GDM1 (cell line): Measurements from ENCODE around the gene PSMG3.

Experiments
- DNase-seq: peaks from one replicate; lab custom pipeline; 2025; lab: John Stamatoyannopoulos, UW

Gene PSMG3

GRCh38 chr7:1579481-1580421 is 9.9 kb upstream of the PSMG3 start:
- DNase-seq = peak; percentile 43

- no peak for DNase-seq
These were observed 8.7 kb upstream of the PSMG3 start for GRCh38 chr7:1578513-1578912.

GRCh38 chr7:1576521-1577253 is 6.9 kb upstream of the PSMG3 start:
- no peak for DNase-seq

DNA sequence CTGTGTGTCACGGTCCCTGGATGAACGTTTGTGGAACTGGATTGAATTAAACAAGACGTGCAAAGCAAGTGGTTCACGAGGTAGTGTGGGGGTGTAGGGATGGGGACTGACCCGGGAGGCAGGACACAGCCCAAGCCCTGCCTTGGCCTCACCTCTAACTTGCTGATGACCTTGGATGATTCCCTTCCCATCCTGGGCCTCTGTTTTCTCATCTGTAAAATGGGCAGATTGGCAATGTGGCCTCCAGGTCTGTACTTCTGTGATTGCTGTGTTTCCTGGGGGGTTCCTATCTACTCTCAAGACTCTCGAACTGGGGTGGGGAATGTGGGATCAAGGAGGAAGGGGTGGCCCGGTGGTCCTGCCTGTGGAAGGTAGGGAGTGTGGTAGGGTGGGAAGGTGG is 6.0 kb upstream of the PSMG3 start:
- DNase-seq = no peak

- DNase-seq = no peak
These were observed 2.4 kb upstream of the PSMG3 start for GRCh38 chr7:1572111-1572822.

GRCh38 chr7:1569440-1569832 is 396 bp downstream of the PSMG3 start:
- DNase-seq = no peak

DNA sequence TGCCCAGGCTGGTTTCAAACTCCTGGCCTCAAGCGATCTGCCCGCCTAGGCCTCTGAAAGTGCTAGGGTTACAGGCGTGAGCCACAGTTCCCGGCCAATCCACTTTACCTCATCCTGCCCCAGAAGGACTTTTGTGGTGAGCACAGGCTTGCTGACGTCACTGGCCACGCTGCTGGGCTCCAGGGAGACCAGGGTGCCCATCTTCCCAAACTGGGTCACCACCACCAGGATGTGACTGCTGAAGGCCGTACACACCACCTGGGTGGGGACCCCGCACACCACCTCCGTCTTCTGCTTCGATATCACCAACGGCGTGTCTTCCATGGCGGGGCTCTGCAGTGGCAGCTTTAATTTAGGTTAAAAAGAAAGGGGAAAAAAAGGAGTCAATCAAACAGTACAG is 816 bp downstream of the PSMG3 start:
- no peak for DNase-seq

- DNase-seq = no peak
These were observed 1.8 kb downstream of the PSMG3 start for GRCh38 chr7:1567896-1568510.

- no peak for DNase-seq
These were observed 2.6 kb downstream of the PSMG3 start for GRCh38 chr7:1567049-1567771.

DNA sequence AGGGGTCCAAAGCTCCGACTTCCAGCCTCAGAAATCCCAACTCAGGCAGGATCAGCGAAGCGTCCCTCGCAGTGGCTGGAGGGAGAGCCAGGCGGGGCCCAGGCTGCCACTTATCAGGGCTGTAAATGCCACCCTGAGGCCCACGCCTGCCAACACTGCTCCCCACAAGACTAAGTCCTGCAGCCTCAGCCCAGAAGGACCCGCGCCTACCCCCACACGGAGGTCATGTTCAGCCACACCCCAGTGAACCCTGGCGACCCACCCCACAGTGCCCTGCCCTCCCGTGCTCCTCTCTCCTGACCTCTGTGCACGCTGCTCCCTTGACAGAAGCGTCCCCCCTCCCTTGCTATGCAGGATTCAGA is 3.2 kb downstream of the PSMG3 start:
- DNase-seq = no peak

DNA sequence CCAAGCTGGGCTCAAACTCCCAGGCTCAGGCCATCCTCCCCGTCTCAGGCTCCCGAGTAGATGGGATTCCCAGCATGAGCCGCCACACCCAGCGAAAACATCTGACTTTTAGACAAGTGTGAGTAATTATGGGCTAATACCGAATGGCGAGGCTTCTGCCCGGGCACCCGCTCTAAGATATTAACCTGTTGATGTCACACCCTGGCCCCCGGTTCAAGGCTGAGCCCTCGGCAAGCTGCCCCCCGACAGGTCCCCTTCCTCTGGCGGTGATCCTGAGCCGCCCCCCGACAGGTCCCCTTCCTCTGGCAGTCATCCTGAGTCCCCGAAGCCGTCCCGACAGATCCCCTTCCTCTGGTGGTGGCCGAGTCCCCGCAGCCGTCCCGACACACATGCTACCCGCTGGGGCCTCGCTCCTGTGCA is 5.2 kb downstream of the PSMG3 start:
- DNase-seq = no peak

DNA sequence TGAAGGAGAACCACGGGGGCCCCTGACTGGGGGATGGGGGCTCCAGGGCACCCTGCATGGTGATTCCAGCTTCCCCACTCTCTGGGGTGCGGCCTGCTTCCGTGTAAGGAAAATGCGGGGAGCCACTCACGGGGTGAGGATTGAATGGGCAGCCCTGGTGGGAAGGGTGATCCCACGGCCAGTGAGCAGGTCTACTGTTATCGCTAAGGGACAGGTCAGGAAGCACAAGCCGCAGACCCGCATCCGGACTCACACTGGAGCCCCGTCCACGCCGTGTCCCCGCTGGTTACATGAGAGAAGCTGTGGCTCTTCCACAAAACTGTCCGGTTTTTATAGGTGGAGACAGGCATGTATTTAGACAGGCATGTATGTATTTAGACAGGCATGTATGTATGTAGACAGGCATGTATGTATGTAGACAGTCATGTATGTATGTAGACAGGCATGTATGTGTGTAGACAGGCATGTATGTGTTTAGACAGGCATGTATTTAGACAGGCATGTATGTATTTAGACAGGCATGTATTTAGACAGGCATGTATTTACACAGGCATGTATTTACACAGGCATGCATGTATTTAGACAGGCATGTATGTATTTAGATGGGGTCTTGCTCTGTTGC is 5.7 kb downstream of the PSMG3 start:
- no peak for DNase-seq

DNA sequence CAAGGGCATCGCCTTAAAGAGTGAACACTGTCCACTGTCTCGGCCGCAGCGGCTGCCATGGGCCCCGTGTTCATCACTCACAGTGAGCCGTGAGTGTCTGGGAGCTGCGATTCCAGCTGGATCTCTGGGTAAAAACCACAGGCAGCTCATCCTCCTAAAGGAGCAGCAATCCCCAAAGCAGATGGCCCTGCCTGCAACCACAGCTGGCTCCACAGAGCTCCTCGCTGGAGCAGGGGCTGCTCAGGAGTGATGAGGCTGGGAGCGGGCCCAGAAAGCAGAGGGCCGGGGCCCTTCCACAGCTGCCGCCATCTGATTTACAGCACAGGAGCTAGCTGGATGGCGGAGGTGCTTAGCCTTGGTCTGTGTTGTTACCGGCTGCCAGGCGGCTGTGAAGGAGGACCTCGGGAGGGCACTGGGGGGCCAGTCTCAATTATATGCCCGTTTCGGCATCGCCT is 7.2 kb downstream of the PSMG3 start:
- no peak for DNase-seq

- no peak for DNase-seq
These were observed 7.7 kb downstream of the PSMG3 start for GRCh38 chr7:1562116-1562515.

DNA sequence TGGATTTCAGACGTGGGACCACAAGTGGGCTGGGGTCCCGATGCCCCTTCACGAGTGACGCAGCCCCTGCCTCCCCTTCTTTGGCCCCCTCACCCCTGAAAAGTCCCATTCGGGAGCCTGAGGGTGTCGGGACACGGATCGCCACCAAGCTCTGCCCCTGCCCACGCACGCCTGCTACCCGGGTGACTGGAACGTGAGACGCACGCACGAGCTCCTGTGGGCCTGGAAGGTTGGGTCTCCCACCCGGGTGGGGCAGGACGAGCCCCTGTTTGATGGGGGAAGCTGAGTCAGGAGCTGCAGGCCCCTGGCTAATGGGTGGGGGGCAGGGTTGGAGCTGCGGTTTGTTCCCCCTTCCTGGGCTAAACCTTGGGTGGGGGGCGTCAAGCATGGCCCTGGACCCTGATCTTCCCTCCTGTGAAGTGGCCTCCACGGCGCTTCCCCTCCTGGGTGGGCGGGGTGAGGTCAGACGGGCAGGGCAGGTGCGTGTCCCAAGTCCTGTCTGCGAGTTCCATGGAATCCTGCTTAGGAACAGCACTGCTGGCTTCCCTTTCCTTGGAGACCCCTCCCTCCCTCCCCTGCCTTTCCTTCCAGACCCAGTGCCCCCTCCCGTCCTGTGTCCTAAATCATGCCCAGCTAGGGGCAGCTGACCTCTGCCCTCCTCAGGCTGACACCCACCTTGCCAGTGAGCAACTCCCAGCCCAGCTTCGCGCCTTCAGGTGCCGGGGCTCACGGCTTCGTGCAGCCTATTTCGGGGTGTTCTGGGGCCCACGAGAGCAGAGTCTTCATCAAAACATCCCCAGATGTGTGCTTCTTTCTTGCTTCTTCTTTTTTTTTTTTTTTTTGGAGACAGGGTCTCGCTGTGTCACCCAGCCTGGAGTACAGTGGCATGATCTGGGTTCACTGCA is 8.5 kb downstream of the PSMG3 start:
- no peak for DNase-seq

- no peak for DNase-seq
These were observed 9.2 kb downstream of the PSMG3 start for GRCh38 chr7:1560620-1561031.

DNA sequence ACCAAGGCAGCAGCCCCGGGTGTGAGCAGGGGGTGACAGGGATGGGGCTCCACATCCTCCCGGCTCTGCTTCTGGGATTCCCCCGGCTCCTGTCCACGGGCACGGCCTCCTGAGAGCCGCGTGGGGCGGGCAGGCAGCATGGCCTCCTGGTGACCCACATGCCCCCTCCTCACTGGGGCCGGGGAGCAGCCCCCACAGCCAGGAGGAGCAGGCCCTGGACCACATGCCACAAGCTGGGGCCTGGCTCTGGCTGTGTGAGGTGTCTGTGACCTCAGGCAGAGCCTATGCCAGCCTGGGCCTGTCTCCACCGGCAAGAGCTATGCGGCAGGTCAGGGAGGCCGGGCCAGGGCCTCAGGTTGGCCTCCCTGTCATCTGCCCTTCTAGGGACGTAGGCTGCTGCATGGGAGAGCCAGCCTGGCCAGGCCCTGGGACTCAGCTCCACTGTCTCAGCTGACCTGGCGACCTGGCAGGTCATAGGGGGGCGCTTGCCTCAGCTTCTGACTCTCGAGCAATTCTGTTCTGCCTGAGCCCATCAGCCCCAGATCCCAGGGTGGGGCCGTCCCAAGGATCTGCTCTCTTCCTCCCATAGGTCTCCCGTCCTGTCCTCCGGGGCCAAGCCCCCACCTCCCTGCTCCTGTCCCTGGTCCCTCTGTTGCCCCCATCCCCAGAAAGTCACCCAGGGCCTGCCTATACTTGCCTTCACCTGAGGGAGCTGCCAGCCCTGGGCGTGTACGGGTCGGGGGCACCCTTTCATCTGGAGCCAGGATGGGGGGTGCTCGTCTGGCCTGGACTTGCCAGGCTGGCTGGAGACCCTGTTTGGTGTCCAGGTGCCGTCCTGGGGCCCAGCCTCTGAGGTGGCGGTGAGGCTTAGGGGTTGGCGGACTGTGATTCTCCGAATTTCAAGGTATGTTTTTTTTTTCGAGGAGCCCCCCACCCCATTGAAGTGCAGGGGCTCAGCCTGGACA is 9.9 kb downstream of the PSMG3 start:
- no peak for DNase-seq

- DNase-seq = no peak
These were observed 10.8 kb downstream of the PSMG3 start for GRCh38 chr7:1558841-1559625.
